H1 (cell line): ENCODE data around the gene GLRA1. TPM values are rescaled to one million over a fixed set of nuclear protein-coding genes. Genes with fewer than 3 reads are reported as not detected.

Source experiments
- CTCF ChIA-PET: fragments of 300-600 bp; sonication (Branson Sonifier 250); formaldehyde crosslinking; loops from one replicate; lab custom pipeline; 2021; ENCODE audit not compliant: partially characterized antibody; lab: Charles Lee
- POLR2A ChIA-PET: fragments of 300-600 bp; sonication (Branson Sonifier 250); formaldehyde crosslinking; loops from one replicate; lab custom pipeline; 2021; ENCODE audit warnings: inconsistent platforms; ENCODE audit not compliant: partially characterized antibody; lab: Charles Lee
- DNase-seq, 2 experiments: peaks; one replicate each; pipeline versions ENCODE4 v3.0.0 to v3.0.0-alpha.2; 2010 to 2022; ENCODE audit warnings: low spot score in 2 of 2, low read depth in 1 of 2, mixed read lengths in 1 of 2
- FAIRE-seq: peaks from 2 replicates; lab custom pipeline; 2011; peaks lifted over from hg19 to GRCh38; lab: Jason Lieb, UNC
- H2AFZ ChIP-seq: 2 replicates; pipeline ENCODE4 v1.8.1; 2012; ENCODE audit warnings: low read length, inconsistent platforms
- H2AK5ac ChIP-seq: 2 replicates; pipeline ENCODE4 v1.6.1; 2013; ENCODE audit warnings: low read depth, low read length
- H2BK120ac ChIP-seq: replicated peaks from 2 replicates; pipeline ENCODE3; 2013; ENCODE audit warnings: low read depth, low read length, inconsistent platforms
- H2BK12ac ChIP-seq: 2 replicates; pipeline ENCODE4 v1.6.1; 2013; ENCODE audit warnings: low read depth, low read length
- H2BK15ac ChIP-seq: 2 replicates; pipeline ENCODE4 v1.6.1; 2013; ENCODE audit warnings: low read length
- H2BK20ac ChIP-seq: 2 replicates; pipeline ENCODE4 v1.6.1; 2013; ENCODE audit warnings: low read length
- H2BK5ac ChIP-seq: 2 replicates; pipeline ENCODE4 v1.6.1; 2013; ENCODE audit warnings: low read depth, low read length
- H3K14ac ChIP-seq: 2 replicates; pipeline ENCODE4 v1.6.1; 2013; ENCODE audit warnings: inconsistent platforms; ENCODE audit not compliant: insufficient read length
- H3K18ac ChIP-seq: 2 replicates; pipeline ENCODE4 v1.6.1; 2013; ENCODE audit warnings: low read length; ENCODE audit errors: extremely low read depth
- H3K23ac ChIP-seq: 2 replicates; pipeline ENCODE4 v1.6.1; 2013; ENCODE audit warnings: inconsistent platforms; ENCODE audit not compliant: insufficient read length
- H3K23me2 ChIP-seq: 2 replicates; pipeline ENCODE4 v1.6.1; 2013; ENCODE audit warnings: low read depth, low read length
- H3K27ac ChIP-seq: 2 replicates; pipeline ENCODE4 v1.6.1; 2011; ENCODE audit warnings: low read depth, low read length, inconsistent platforms
- H3K27me3 ChIP-seq, 4 experiments: replicated peaks in 1 of 4; 1 replicate in 1 of 4; 2 replicates in 3 of 4; pipeline versions ENCODE4 v1.6.1 to v1.8.1; 2011 to 2013; ENCODE audit warnings: low read length in 3 of 4, mild to moderate bottlenecking in 3 of 4, inconsistent platforms in 2 of 4, mixed read lengths in 2 of 4, moderate library complexity in 1 of 4; ENCODE audit not compliant: control insufficient read depth in 3 of 4, insufficient read depth in 3 of 4; ENCODE audit errors: extremely low read depth in 1 of 4
- H3K36me3 ChIP-seq, 4 experiments: 2 replicates each; pipeline versions ENCODE4 v1.6.1 to v1.8.1; 2011 to 2013; ENCODE audit warnings: mild to moderate bottlenecking in 4 of 4, low read length in 3 of 4, moderate library complexity in 2 of 4, control low read depth in 1 of 4, inconsistent platforms in 1 of 4; ENCODE audit not compliant: insufficient read depth in 4 of 4, control insufficient read depth in 2 of 4
- H3K4ac ChIP-seq: replicated peaks from 2 replicates; pipeline ENCODE3; 2013; ENCODE audit warnings: low read length, low read depth, mixed read lengths, inconsistent platforms; ENCODE audit not compliant: insufficient read length
- H3K4me1 ChIP-seq, 4 experiments: replicated peaks in 1 of 4; 1 replicate in 1 of 4; 2 replicates in 3 of 4; pipeline versions ENCODE4 v1.6.1 to v1.8.1; 2011 to 2013; ENCODE audit warnings: low read length in 3 of 4, inconsistent platforms in 2 of 4, mixed read lengths in 1 of 4; ENCODE audit not compliant: insufficient read depth in 4 of 4, control insufficient read depth in 3 of 4
- H3K4me2 ChIP-seq, 2 experiments: 2 replicates each; pipeline versions ENCODE4 v1.6.1 to v1.8.1; 2011 to 2013; ENCODE audit warnings: low read depth in 2 of 2, low read length in 2 of 2, control low read depth in 1 of 2, inconsistent platforms in 1 of 2, mild to moderate bottlenecking in 1 of 2; ENCODE audit not compliant: insufficient read depth in 1 of 2
- H3K4me3 ChIP-seq, 4 experiments: fragments of 200-600, 300-600 bp in 1 of 4; sonication (generic), shearing (Covaris generic), sonication (Bioruptor Twin) in 1 of 4; 2 replicates each; pipeline versions ENCODE4 v1.5.1 to v1.8.1; 2011 to 2016; ENCODE audit warnings: low read length in 4 of 4, low read depth in 3 of 4, control low read depth in 2 of 4, inconsistent platforms in 2 of 4, mild to moderate bottlenecking in 2 of 4, mixed read lengths in 1 of 4, moderate library complexity in 1 of 4; ENCODE audit not compliant: insufficient read depth in 2 of 4; ENCODE audit errors: extremely low read depth in 1 of 4
- H3K56ac ChIP-seq: replicated peaks from 2 replicates; pipeline ENCODE3; 2013; ENCODE audit warnings: low read depth, mild to moderate bottlenecking, mixed read lengths, low read length, inconsistent platforms; ENCODE audit not compliant: insufficient read length
- H3K79me1 ChIP-seq: 2 replicates; pipeline ENCODE4 v1.6.1; 2013; ENCODE audit warnings: low read depth, low read length, control low read depth
- H3K79me2 ChIP-seq, 2 experiments: 2 replicates each; pipeline versions ENCODE4 v1.6.1 to v1.8.1; 2012 to 2013; ENCODE audit warnings: low read length in 2 of 2, mild to moderate bottlenecking in 2 of 2, inconsistent platforms in 1 of 2; ENCODE audit not compliant: insufficient read depth in 2 of 2, control insufficient read depth in 1 of 2
- H3K9ac ChIP-seq, 4 experiments: replicated peaks in 1 of 4; 1 replicate in 1 of 4; 2 replicates in 3 of 4; pipeline versions ENCODE4 v1.6.1 to v1.8.1; 2011 to 2013; ENCODE audit warnings: low read depth in 3 of 4, low read length in 3 of 4, control low read depth in 2 of 4, mild to moderate bottlenecking in 2 of 4, moderate library complexity in 2 of 4, inconsistent platforms in 1 of 4; ENCODE audit errors: extremely low read depth in 1 of 4
- H3K9me3 ChIP-seq, 2 experiments: 2 replicates each; pipeline versions ENCODE4 v1.6.1 to v1.8.1; 2012 to 2013; ENCODE audit warnings: mild to moderate bottlenecking in 2 of 2, moderate library complexity in 2 of 2, control low read depth in 1 of 2, inconsistent platforms in 1 of 2, low read depth in 1 of 2, low read length in 1 of 2, mixed read lengths in 1 of 2; ENCODE audit not compliant: insufficient read depth in 2 of 2
- H4K20me1 ChIP-seq, 2 experiments: replicated peaks in 1 of 2; 2 replicates each; pipeline versions ENCODE3 to v1.8.1; 2011 to 2013; ENCODE audit warnings: inconsistent platforms in 2 of 2, low read length in 2 of 2, mild to moderate bottlenecking in 1 of 2; ENCODE audit not compliant: insufficient read depth in 2 of 2, control insufficient read depth in 1 of 2
- H4K5ac ChIP-seq: 2 replicates; pipeline ENCODE4 v1.6.1; 2013; ENCODE audit warnings: low read length, low read depth, mixed read lengths, inconsistent platforms; ENCODE audit not compliant: insufficient read length
- H4K8ac ChIP-seq: 2 replicates; pipeline ENCODE4 v1.8.0; 2013; ENCODE audit warnings: mild to moderate bottlenecking, moderate library complexity, low read length, inconsistent platforms; ENCODE audit not compliant: insufficient read depth; ENCODE audit errors: extremely low read depth
- H4K91ac ChIP-seq: replicated peaks from 2 replicates; pipeline ENCODE3; 2013; ENCODE audit warnings: low read length, mixed read lengths, inconsistent platforms; ENCODE audit not compliant: insufficient read length
- BCL11A ChIP-seq, 2 experiments: IDR thresholded peaks; one replicate each; pipeline ENCODE4 v1.6.1; 2011; ENCODE audit warnings: low read depth in 2 of 2, low read length in 2 of 2, mild to moderate bottlenecking in 2 of 2
- BRCA1 ChIP-seq: IDR thresholded peaks from 2 replicates; pipeline ENCODE4 v1.6.1; 2012; ENCODE audit warnings: low read depth, low read length, improper control_type of control experiment
- CBX5 ChIP-seq: fragments of 300-800, 300-1000 bp; sonication (generic); IDR thresholded peaks from 2 replicates; pipeline ENCODE4 v1.7.1; 2016; ENCODE audit warnings: antibody characterized with exemption, low read length, low read depth
- CREB1 ChIP-seq: IDR thresholded peaks from 2 replicates; pipeline ENCODE4 v1.6.1; 2012; ENCODE audit warnings: inconsistent platforms
- GABPA ChIP-seq: IDR thresholded peaks from 2 replicates; pipeline ENCODE4 v1.6.1; 2011; ENCODE audit warnings: mild to moderate bottlenecking, low read length, moderate library complexity, borderline replicate concordance; ENCODE audit not compliant: insufficient read depth
- JUND ChIP-seq: IDR thresholded peaks from 2 replicates; pipeline ENCODE4 v1.6.1; 2011; ENCODE audit warnings: mild to moderate bottlenecking, improper control_type of control experiment, low read length
- TCF12 ChIP-seq: IDR thresholded peaks from 2 replicates; pipeline ENCODE4 v1.6.1; 2011; ENCODE audit warnings: low read depth, mild to moderate bottlenecking, low read length
- WGBS, 2 experiments: shearing (Covaris generic) in 1 of 2; methylation state at CpG; one replicate each; pipeline versions ENCODE4 v1.1.6 to v1.1.7; 2013 to 2015; ENCODE audit warnings: low lambda C conversion rate in 2 of 2, mixed read lengths in 2 of 2, inconsistent platforms in 1 of 2, low coverage in 1 of 2, missing lambda C conversion rate in 1 of 2; ENCODE audit not compliant: insufficient replicate concordance in 2 of 2, insufficient coverage in 1 of 2, insufficient read length in 1 of 2; ENCODE audit errors: extremely low coverage in 1 of 2, missing lambda C conversion rate in 1 of 2; 5-methylcytosine and 5-hydroxymethylcytosine counted together
- polyA plus RNA-seq, 7 experiments: library from polyadenylated mRNA; depleted of rRNA in 3 of 7; stranded (reverse) in 5 of 7; unstranded in 2 of 7; fragments of >200 nt in 5 of 7; fragments of 200-250 nt in 2 of 7; gene quantifications; 1 replicate in 5 of 7; 2 replicates in 1 of 7; 4 replicates in 1 of 7; pipeline versions ENCODE4 v1.2.1 to v1.2.3, GENCODE V29; 2011 to 2013; ENCODE audit warnings: missing spikeins in 2 of 7, mixed read lengths in 2 of 7
- total RNA-seq: library from RNA; stranded (reverse); fragmentation: NEBNext Ultra II Directional; extraction: Animal tissue kit (Norgen Biotek cat#: 25700); gene quantifications from 2 replicates; pipeline ENCODE4 v1.2.1, GENCODE V29; 2021
- TF ChIP-seq, protein P1 (sequence below): IDR thresholded peaks from 2 replicates; pipeline ENCODE4 v1.6.1; 2012; ENCODE audit warnings: inconsistent platforms
- TF ChIP-seq, protein P2 (sequence below), 3 experiments: IDR thresholded peaks; 1 replicate in 2 of 3; 2 replicates in 1 of 3; pipeline versions ENCODE4 v1.5.1 to v1.6.1; 2011; ENCODE audit warnings: low read length in 3 of 3, mild to moderate bottlenecking in 3 of 3, inconsistent platforms in 2 of 3, low read depth in 1 of 3, moderate library complexity in 1 of 3; ENCODE audit not compliant: insufficient read depth in 1 of 3; ENCODE audit errors: control extremely low read depth in 1 of 3

The GLRA1 gene
- total and polyA plus RNA-seq, 2 of the 8 experiments (the other 6 are each of a cell fraction or from before 2014, with no cell fraction given), result not detected

GRCh38 chr5:151822141-151822540, 102.5 kb downstream of the GLRA1 start:
- no peak overlapping the region for H2BK20ac ChIP-seq
- no peak overlapping the region for H4K91ac ChIP-seq
- no peak overlapping the region for H2BK15ac ChIP-seq
- ChIA-PET CTCF (interaction anchor here (1.1 to 1.3 kb wide), 2 partner anchors 528 to 623 kb away, joined by 3 read pairs; no protein-coding TSS in a partner anchor), POLR2A (no interaction called here)
- FAIRE-seq (no peak), DNase-seq (no peak)
- H3K9me3 ChIP-seq, result no peaks in the 10 kb centered on the region
- H3K36me3 ChIP-seq, result peaks cover 0 to 8% (median 1%) of the 10 kb centered on the region in 4 experiments; a peak in 2 of 8 replicates
- no peaks in the 10 kb centered on the region for H3K79me1 ChIP-seq
- no peak overlapping the region for H2BK12ac ChIP-seq
- no peak overlapping the region for H2AK5ac ChIP-seq
- peaks cover 0 to 4% (median 1%) of the 10 kb centered on the region in 4 experiments; a peak in 3 of 7 replicates for H3K4me1 ChIP-seq
- no peaks in the 10 kb centered on the region for H4K20me1 ChIP-seq
- 95% methylated on average over 3 of the region's 4 CpGs; no CpG with 5 or more reads in 1 of the 2 experiments for WGBS, 2 experiments
- no peak overlapping the region for H3K4me3 ChIP-seq
- H4K5ac ChIP-seq, result no peak overlapping the region
- H2AFZ ChIP-seq, result no peak overlapping the region
- H3K56ac ChIP-seq, result no peak overlapping the region
- H3K4ac ChIP-seq, result no peak overlapping the region
- H3K14ac ChIP-seq, result no peak overlapping the region
- H2BK120ac ChIP-seq, result no peak overlapping the region
- no peak overlapping the region for H4K8ac ChIP-seq
- no peaks in the 10 kb centered on the region for H3K23me2 ChIP-seq
- no peak overlapping the region for H3K9ac ChIP-seq
- H3K27ac ChIP-seq, result no peak overlapping the region
- H2BK5ac ChIP-seq, result no peak overlapping the region
- no peak overlapping the region for H3K23ac ChIP-seq
- H3K27me3 ChIP-seq, result no peaks in the 10 kb centered on the region
- H3K79me2 ChIP-seq, result no peaks in the 10 kb centered on the region
- TF ChIP-seq CREB1 (no peak), BCL11A (IDR thresholded peaks at IDR 0.05; ENCODE audit: low read depth in 2 of 2, low read length in 2 of 2) (no peak), JUND (no peak), CBX5 (no peak), BRCA1 (no peak), GABPA (no peak), TCF12 (no peak)
- TF ChIP-seq, protein P1, sequence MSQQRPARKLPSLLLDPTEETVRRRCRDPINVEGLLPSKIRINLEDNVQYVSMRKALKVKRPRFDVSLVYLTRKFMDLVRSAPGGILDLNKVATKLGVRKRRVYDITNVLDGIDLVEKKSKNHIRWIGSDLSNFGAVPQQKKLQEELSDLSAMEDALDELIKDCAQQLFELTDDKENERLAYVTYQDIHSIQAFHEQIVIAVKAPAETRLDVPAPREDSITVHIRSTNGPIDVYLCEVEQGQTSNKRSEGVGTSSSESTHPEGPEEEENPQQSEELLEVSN, result no peak
- TF ChIP-seq, protein P2, sequence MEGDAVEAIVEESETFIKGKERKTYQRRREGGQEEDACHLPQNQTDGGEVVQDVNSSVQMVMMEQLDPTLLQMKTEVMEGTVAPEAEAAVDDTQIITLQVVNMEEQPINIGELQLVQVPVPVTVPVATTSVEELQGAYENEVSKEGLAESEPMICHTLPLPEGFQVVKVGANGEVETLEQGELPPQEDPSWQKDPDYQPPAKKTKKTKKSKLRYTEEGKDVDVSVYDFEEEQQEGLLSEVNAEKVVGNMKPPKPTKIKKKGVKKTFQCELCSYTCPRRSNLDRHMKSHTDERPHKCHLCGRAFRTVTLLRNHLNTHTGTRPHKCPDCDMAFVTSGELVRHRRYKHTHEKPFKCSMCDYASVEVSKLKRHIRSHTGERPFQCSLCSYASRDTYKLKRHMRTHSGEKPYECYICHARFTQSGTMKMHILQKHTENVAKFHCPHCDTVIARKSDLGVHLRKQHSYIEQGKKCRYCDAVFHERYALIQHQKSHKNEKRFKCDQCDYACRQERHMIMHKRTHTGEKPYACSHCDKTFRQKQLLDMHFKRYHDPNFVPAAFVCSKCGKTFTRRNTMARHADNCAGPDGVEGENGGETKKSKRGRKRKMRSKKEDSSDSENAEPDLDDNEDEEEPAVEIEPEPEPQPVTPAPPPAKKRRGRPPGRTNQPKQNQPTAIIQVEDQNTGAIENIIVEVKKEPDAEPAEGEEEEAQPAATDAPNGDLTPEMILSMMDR (IDR thresholded peaks at IDR 0.05; ENCODE audit: control extremely low read depth in 1 of 3, insufficient read depth in 1 of 3, low read depth in 1 of 3, low read length in 3 of 3), result no peak
- H3K4me2 ChIP-seq, result no peak overlapping the region
- no peak overlapping the region for H3K18ac ChIP-seq
